ENCODE results near the gene IGSF21. TPM values are rescaled to one million over a fixed set of nuclear protein-coding genes. Genes with fewer than 3 reads are reported as not detected.

IGSF21 gene
- total and polyA plus RNA-seq, 2 of the 8 experiments (the other 6 are each of a cell fraction or from before 2014, with no cell fraction given): 22.5 to 28.5 TPM

DNA sequence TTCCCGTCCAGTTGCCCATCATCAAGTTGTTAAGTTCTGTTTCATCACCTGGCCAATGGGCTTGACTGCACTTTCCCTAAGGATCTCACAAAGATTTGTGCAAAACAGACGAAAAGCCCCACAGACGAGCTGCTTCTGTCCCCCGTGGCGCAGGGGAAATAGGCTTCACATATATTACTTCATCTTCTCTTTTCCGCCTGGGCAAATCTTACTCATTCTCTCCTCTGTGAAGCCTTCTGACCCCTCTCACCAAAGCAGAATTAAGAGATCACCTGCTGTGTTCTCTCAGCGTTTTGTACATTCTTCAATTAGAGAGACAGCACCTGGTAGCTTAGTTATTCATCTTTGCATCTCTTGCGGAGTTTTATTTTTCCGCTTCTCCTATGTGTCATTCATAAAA, 129.8 kb downstream of the IGSF21 start (continued):
- TF ChIP-seq SIRT6 (IDR thresholded peaks at IDR 0.05; ENCODE audit: low read length) (no peak), FOSL1 (IDR thresholded peaks at IDR 0.05; ENCODE audit: insufficient read depth, low read depth, low read length) (no peak), PHF8 (conservative IDR thresholded peaks at IDR 0.05; ENCODE audit: low read depth, low read length) (no peak)
- TF ChIP-seq, protein P1, sequence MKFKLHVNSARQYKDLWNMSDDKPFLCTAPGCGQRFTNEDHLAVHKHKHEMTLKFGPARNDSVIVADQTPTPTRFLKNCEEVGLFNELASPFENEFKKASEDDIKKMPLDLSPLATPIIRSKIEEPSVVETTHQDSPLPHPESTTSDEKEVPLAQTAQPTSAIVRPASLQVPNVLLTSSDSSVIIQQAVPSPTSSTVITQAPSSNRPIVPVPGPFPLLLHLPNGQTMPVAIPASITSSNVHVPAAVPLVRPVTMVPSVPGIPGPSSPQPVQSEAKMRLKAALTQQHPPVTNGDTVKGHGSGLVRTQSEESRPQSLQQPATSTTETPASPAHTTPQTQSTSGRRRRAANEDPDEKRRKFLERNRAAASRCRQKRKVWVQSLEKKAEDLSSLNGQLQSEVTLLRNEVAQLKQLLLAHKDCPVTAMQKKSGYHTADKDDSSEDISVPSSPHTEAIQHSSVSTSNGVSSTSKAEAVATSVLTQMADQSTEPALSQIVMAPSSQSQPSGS (IDR thresholded peaks at IDR 0.05; ENCODE audit: low read length): no peak
